HepG2 (cell line): Measurements from ENCODE around the gene KCNH8.

Source experiments
- BRCA1 ChIP-seq: sonication (generic); formaldehyde crosslinking; IDR thresholded peaks from 2 replicates; pipeline ENCODE4 v1.4.0; 2020; ENCODE audit warnings: missing genetic modification reagents
- HOXA7 ChIP-seq: sonication (generic); formaldehyde crosslinking; IDR thresholded peaks from 2 replicates; pipeline ENCODE4 v1.8.1; 2022; ENCODE audit warnings: mild to moderate bottlenecking, missing genetic modification reagents, moderate library complexity
- JUN ChIP-seq: sonication (generic); formaldehyde crosslinking; IDR thresholded peaks from 2 replicates; pipeline ENCODE4 v1.4.0; 2020; ENCODE audit warnings: mild to moderate bottlenecking, missing genetic modification reagents
- MEIS2 ChIP-seq: sonication (generic); formaldehyde crosslinking; IDR thresholded peaks from 2 replicates; pipeline ENCODE4 v1.9.0; 2021; ENCODE audit warnings: mild to moderate bottlenecking, missing genetic modification reagents
- PBX2 ChIP-seq: IDR thresholded peaks from 2 replicates; pipeline ENCODE4 v1.6.1; 2016; ENCODE audit warnings: control low read depth
- POLR2A ChIP-seq, 2 experiments: IDR thresholded peaks; 2 replicates each; pipeline ENCODE4 v1.6.1; 2011; ENCODE audit warnings: low read depth in 2 of 2, low read length in 2 of 2, mild to moderate bottlenecking in 1 of 2, moderate library complexity in 1 of 2; ENCODE audit not compliant: insufficient read depth in 1 of 2
- PTBP1 ChIP-seq: fragments of 200-400 bp; formaldehyde crosslinking; IDR thresholded peaks from 2 replicates; pipeline ENCODE4 v1.6.1; 2018; ENCODE audit warnings: low read length, low read depth; ENCODE audit not compliant: poor library complexity, severe bottlenecking
- RORA ChIP-seq: sonication (generic); formaldehyde crosslinking; IDR thresholded peaks from 2 replicates; pipeline ENCODE4 v1.5.0; 2020; ENCODE audit warnings: mild to moderate bottlenecking, missing genetic modification reagents, moderate library complexity
- SMARCC2 ChIP-seq: fragments of 450-650 bp; IDR thresholded peaks from 2 replicates; pipeline ENCODE4 v1.6.1; 2017; ENCODE audit warnings: antibody characterized with exemption, mild to moderate bottlenecking
- ZNF446 ChIP-seq: sonication (generic); formaldehyde crosslinking; IDR thresholded peaks from 2 replicates; pipeline ENCODE4 v1.5.0; 2020; ENCODE audit warnings: mild to moderate bottlenecking, missing genetic modification reagents
- TF ChIP-seq, protein P1 (sequence below): sonication (generic); formaldehyde crosslinking; IDR thresholded peaks from 2 replicates; pipeline ENCODE4 v1.5.0; 2020; ENCODE audit warnings: mild to moderate bottlenecking, missing genetic modification reagents, moderate library complexity

GRCh38 chr3:19399836-19400235 is 251.5 kb downstream of the KCNH8 start:
- TF ChIP-seq ZNF446 (CRISPR knock-in tag) (no peak), SMARCC2 (no peak), RORA (CRISPR knock-in tag) (no peak), POLR2A (IDR thresholded peaks at IDR 0.05; ENCODE audit: insufficient read depth in 1 of 2, low read depth in 2 of 2, low read length in 2 of 2) (no peak), PBX2 (CRISPR knock-in tag) (no peak), BRCA1 (CRISPR knock-in tag) (no peak), MEIS2 (CRISPR knock-in tag) (no peak), JUN (CRISPR knock-in tag) (no peak), HOXA7 (CRISPR knock-in tag) (no peak), PTBP1 (no peak)
- TF ChIP-seq, protein P1, sequence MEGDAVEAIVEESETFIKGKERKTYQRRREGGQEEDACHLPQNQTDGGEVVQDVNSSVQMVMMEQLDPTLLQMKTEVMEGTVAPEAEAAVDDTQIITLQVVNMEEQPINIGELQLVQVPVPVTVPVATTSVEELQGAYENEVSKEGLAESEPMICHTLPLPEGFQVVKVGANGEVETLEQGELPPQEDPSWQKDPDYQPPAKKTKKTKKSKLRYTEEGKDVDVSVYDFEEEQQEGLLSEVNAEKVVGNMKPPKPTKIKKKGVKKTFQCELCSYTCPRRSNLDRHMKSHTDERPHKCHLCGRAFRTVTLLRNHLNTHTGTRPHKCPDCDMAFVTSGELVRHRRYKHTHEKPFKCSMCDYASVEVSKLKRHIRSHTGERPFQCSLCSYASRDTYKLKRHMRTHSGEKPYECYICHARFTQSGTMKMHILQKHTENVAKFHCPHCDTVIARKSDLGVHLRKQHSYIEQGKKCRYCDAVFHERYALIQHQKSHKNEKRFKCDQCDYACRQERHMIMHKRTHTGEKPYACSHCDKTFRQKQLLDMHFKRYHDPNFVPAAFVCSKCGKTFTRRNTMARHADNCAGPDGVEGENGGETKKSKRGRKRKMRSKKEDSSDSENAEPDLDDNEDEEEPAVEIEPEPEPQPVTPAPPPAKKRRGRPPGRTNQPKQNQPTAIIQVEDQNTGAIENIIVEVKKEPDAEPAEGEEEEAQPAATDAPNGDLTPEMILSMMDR = no peak
